GM18526 (cell line): ENCODE measurements around the gene TP53TG5.

Source experiments
- POLR2A ChIP-seq: IDR thresholded peaks from 3 replicates; pipeline ENCODE4 v1.6.1; 2011; ENCODE audit not compliant: insufficient read length; ENCODE audit errors: extremely low read depth

The TP53TG5 gene

DNA sequence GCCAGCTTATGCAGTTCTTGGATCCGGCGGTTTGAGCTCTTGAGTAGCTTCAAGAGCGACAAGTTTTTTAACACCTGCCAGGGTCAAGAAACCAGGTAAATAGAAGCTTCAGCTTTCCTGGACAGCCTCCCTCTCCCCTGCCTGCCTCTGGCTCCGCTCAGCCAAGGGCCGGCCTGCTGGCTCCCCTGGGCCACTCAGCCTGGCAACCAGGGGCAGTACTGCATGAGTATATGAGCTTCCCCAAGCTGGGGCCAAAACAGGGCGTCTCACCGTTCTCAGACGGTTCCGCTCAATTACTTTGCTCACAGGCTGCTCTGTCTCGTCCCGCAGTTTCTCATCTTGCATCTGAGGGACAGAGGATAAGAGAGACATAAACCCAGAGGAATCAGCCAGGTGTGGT, 856 bp downstream of the TP53TG5 start:
- TF ChIP-seq POLR2A, result no peak

- TF ChIP-seq POLR2A, result no peak
These were observed 3.2 kb downstream of the TP53TG5 start for GRCh38 chr20:45374966-45375365.

DNA sequence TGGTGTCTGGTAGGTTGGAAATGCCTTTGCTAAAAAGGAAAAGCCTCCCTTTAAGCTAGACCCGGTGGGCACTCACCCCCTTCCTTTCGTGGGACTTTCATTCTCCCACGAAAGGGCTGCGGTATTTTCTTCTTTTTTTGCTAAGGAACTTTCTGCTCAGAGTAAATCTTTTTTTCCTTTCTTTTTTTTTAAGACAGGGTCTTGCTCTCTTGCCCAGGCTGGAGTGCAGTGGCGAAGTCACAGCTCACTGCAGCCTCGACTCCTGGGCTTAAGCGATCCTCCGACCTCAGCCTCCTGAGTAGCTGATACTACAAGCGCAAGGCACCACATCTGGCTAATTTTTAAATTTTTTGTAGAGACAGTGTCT, 4.0 kb downstream of the TP53TG5 start:
- TF ChIP-seq POLR2A, result no peak

DNA sequence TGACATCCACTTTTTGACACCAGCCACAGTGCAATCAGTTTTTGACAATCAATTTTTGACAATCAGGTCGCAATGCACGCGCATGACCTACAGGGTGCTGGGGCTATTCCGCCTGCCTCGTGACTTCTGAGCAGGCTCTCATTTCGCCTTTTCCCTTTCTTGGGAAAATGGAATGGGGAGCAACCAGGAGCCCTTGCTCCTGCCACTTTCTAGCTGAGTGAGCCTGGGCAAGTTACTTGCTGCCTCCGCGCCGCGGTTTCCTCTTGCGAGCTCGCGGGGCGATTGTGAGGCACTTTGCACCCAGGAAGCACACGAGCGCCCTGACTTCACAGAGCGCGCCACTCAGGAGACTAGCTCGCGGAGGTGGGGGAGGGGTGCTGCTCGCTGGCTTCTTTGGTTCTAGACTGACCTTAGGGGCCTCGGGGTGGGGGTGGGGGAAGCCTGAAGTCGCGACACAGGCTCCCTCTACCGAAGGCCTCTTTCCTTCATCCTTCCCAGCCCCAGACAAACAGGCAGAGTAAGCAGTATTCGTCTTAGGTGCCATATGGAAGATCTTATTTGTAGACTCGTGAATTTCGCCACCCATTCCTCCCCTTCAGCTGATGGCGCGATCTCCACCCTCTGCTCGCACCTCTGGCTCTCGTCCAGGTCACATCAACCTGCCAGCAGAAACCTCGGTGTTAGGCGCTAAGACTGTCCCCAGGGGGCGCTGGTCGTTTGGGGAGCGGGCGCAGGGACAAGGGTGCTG, 4.6 kb downstream of the TP53TG5 start:
- TF ChIP-seq POLR2A, result no peak

DNA sequence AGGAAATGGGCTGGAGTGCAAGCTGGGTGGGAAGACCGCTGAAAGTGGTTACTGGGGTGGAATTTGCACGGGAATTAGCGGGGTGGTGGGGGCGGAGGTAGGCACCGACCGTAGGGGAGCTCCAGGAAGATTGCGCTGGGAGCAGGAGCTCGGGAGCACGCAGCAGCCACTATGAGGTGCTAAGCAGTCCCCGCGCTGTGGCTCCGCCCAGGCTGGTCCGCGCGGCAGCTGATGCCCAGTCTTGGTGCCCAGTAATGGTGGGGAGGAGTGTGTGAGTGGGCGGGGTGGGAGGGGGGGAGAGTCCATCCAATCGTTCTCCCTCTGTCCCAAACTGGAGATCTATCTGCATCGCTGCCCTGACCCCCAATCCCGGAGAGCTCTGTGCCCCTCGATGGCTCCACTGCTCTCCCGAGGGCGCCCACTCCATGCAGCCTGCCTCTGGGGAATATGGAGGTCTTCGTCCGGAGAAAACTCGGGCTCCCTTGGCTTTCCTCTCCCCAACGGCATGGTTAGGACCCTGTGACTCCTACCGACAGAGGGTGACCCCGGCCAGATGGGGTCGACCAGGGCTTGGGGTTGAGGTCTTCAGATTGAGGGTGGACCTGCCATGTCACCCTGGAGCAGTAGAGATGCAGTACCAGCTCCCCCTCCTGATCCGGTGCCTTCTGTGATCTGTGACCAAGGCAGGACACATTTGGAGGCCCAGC, 5.3 kb downstream of the TP53TG5 start:
- TF ChIP-seq POLR2A, result no peak

GRCh38 chr20:45372241-45372640, 5.9 kb downstream of the TP53TG5 start:
- no peak for TF ChIP-seq POLR2A

- TF ChIP-seq POLR2A, result no peak
These were observed 7.5 kb downstream of the TP53TG5 start for GRCh38 chr20:45370571-45371160.

DNA sequence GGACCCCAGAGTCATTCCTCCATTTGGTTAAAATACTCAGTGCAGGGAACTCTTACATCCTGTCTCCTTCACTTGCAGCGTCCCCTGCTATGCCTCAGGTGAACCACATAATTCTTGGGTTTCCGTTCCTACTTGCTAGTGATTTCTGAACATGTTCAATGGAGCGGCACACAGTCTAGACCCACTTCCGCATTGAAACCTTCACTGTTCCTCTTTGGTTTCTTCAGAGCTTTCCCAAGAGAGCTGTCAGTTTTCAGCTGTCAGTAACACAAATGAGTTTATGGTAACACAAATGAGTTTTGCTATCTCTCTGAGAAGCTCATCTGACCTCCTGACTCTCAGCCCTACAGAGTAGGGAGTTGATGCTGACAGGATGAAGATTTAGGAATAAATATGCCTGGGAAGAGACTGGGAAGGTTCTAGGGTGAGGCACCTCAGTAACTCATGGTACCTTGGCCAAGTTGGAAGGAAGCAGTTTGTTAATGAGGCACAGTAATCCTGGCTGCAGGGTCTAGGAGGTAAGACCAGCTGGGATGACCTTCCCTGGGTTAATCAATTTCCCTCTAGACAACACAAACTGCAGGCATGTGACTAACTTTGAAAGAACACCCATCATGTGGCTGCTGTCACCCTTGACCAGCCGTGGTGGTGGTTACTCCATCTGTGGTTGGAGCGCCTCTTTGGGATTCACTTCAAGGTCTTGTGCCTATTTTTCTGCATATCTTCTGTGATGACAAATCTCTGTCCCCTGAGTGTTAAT, 9.7 kb downstream of the TP53TG5 start:
- no peak for TF ChIP-seq POLR2A

- TF ChIP-seq POLR2A, result no peak
These were observed 11.0 kb downstream of the TP53TG5 start for GRCh38 chr20:45367126-45367525.

- TF ChIP-seq POLR2A, result no peak
These were observed 11.5 kb downstream of the TP53TG5 start for GRCh38 chr20:45366631-45367030.

DNA sequence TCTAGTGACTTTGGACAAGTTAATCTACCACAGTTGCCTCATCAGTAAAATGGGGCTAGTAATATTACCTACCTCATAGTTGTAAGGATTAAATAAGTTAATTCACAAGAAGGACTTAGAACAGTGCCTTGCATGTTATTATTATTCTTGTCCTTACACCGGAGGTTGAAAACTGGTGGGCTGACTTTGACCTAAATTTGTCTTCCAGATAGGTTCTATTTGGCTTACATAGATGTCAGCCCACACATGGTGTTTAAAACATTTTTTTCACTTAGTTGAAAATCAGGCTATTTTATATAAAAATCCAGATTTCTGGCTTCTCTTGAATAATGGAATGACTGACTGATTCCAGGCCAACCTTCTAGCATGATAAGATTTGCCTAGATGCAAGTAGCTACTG, 11.9 kb downstream of the TP53TG5 start:
- no peak for TF ChIP-seq POLR2A

GRCh38 chr20:45365444-45365970, 12.6 kb downstream of the TP53TG5 start:
- no peak for TF ChIP-seq POLR2A

DNA sequence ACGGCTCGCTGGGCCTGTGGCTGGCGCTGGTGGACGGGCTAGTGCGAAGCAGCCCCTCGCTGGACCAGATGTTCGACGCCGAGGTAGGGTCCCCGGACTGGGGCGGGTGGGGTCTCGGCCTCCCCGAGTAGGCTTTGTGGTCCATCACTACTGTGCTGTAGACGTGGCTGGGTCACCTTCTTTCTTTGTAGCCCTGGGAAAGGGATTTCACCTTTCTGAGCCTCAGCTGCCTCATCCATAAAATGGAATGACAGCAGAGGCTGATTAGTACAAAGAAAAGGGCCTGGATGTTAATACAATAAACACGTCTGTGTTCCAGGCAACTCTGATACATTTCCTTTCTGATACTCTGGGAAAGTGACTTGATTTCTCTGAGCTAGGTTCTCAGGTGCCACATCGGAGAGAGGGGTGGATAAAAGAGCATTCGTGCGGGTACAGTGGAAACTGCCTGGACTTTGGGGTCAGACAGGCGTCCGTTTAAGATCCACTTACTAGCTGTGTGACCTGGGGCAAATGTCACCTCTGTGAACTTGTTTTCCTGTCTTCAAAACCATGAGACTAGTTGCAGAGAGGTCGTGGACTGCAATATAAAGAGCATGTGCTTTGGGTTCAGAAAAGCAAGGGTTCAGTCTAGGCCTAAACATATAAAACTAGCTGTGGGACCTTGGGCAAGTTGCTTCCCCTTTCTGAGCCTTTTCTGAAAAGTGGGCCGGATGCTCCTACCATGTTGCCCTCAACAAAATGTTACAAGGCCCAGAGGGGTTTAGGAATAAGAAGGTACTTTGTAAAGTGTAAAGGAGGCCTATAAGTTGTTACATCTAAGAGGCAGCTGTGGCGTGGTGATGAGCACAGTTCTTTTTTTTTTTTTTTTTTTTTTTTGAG, 14.3 kb downstream of the TP53TG5 start:
- TF ChIP-seq POLR2A, result no peak

GRCh38 chr20:45362804-45363610, 15.1 kb downstream of the TP53TG5 start, which contains the start of gene SYS1:
SYS1 (plus strand) TSS chr20:45363156; CDS start chr20:45363532, 376 bp downstream.
- TF ChIP-seq POLR2A, result peak; percentile 89
